Activated T-cell treated with anti-CD3 and anti-CD28 coated beads, Interleukin-2, amount 50 U/mL, for 24 hours (primary cell): ENCODE results near the gene CTRL.
"Not testable (repeated sequence)": the region's sequence is repeated elsewhere in the genome, so short reads cannot be mapped to it uniquely, and the experiment has no call there.

ENCODE experiments used
- DNase-seq: peaks from one replicate; pipeline ENCODE4 v3.0.0-alpha.2; 2020
- H3K27ac Mint-ChIP-seq: 2 replicates; pipeline ENCODE4 v1.8.0; 2020; ENCODE audit warnings: mild to moderate bottlenecking, mixed read lengths
- H3K27me3 Mint-ChIP-seq: 2 replicates; pipeline ENCODE4 v1.8.0; 2020; ENCODE audit warnings: mixed read lengths
- H3K36me3 Mint-ChIP-seq: 2 replicates; pipeline ENCODE4 v1.8.0; 2020; ENCODE audit warnings: low read depth, mixed read lengths
- H3K4me1 Mint-ChIP-seq: 2 replicates; pipeline ENCODE4 v1.8.0; 2020; ENCODE audit warnings: low read depth, mixed read lengths
- H3K4me3 Mint-ChIP-seq: 2 replicates; pipeline ENCODE4 v1.8.0; 2020; ENCODE audit warnings: mild to moderate bottlenecking, moderate library complexity, mixed read lengths
- H3K9me3 Mint-ChIP-seq: 2 replicates; pipeline ENCODE4 v1.8.0; 2020; ENCODE audit warnings: mixed read lengths

Gene CTRL

DNA sequence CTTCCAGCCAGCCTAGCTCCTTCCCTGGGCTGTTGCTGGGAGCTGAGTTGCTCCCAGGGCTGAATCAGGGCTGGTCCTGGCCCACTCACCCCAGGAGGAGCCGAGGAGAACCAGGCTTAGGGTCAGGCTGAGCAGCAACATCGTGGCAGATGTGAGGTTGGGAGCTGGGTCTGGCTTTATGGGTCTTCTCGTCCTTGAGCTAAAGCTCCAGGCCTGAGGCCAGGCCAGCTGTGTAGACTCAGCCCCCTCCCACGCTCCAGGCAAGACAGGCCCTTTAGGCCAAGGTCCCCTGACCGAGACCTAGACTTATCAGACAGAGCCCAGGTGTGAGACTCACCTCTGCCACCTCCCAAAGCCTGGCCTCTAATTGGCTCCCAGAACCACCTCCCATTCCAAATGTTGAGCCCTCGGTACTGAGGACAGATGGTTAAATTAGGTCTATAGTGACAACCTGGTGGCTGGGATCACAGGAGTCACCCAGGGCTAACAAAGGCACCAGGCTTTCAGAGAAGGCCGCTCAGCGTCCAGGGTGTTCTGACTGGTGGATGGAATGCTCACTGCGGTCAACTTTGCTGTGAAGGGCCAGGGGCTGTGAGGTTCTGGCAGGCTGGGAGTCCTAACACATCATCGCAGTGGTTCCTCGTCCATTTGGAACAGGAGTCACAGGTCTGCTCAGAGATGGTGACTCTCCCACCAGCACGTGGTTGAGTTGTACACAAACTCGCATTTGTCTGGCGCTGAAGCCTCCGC lies at the start of gene CTRL:
TSS of gene CTRL (minus strand) at position 151 of the 750 bp plus-strand sequence. CDS start at position 141, 10 bp downstream.
- no peak for DNase-seq
- H3K4me3 Mint-ChIP-seq: no peak within 1 kb of the TSS
- peaks cover 22% of the 10 kb centered on the region for H3K4me1 Mint-ChIP-seq
- peaks cover 92% of the 10 kb centered on the region for H3K36me3 Mint-ChIP-seq
- no peaks in the 10 kb centered on the region for H3K27me3 Mint-ChIP-seq
- H3K9me3 Mint-ChIP-seq: no peaks in the 10 kb centered on the region
- H3K27ac Mint-ChIP-seq: peak within 1 kb of the TSS; percentile 44

DNA sequence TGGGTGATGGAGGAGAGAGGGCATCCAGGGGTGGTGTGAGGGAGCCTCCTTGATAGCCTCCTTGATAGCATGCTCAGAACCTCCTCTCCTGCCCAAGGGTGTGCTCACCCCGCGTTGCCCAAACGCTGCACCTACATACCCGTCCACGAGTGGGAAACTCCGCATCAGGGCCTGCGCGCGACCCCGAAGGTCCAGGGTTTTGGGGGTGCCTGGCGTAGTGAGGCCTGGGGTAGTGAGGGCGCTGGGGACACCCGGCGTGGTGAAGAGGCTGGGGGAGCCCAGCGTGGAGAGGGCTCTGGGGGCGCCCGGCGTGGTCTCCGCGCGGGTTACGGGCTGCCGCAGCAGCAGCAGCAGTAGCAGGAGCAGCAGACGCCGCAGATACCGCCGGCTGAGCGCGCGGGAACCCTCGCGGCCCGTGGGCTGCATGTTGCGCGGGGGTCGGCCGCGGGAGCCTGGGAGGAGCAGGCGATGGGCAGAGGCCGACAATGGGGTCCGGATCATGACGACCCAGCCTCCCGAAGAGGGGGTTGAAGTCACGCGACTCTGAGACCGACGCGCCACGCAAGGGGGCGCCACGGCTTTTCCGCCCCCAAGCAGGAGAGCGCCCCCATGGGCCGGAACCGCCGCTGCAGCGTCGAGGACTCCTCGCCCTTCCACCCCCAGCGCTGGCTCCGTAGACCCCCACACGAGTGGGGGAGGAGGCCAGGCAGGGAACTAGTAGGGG lies 48.5 kb upstream of the CTRL start, which contains the start of gene DPEP3:
TSS of gene DPEP3 (minus strand) at position 545 of the 724 bp plus-strand sequence. CDS start at position 426, 119 bp downstream.
- Mint-ChIP-seq H3K9me3 (no peaks in the 10 kb centered on the region), H3K36me3 (no peaks in the 10 kb centered on the region), H3K27me3 (no peaks in the 10 kb centered on the region), H3K4me3 (no peak within 1 kb of the TSS), H3K27ac (no peak within 1 kb of the TSS), H3K4me1 (peaks cover 26% of the 10 kb centered on the region)
- no peak for DNase-seq

DNA sequence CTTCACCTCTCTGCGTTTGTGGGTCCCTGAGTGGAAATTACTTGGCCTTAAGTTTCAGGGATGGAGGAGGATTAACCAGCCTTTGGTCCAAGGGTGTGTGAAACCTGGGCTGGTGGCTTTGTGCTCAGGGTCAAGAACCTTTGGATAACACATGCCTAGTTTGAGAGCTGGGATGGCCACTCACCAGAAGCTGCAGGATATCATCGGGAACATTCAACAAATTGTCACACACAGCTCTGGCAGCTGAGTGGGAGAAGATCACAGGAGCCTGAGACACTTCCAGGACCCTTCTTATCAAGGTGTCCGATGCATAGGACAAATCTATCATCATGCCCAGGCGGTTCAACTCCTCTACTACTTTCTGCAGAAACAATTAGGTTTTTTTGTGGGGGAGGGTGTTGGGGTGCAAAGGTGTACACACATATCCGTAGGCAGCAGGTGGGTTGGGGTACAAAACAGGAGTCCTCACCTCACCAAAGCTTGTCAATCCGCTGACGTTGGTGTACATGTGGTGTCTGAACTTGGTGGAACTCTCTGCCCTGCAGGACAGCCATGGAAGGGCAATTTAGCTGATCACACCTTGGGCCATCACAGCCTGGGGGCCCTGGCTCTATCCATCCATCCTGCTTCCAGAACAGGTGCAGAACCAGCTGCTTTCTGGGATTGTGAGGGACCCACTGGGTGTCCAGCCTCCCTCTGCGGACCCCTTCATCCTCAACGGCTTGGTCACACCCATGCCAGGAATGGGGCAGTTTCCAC lies 46.0 kb upstream of the CTRL start:
- no peak overlapping the region for H3K27ac Mint-ChIP-seq
- peaks cover 2% of the 10 kb centered on the region for H3K4me1 Mint-ChIP-seq
- no peaks in the 10 kb centered on the region for H3K27me3 Mint-ChIP-seq
- H3K4me3 Mint-ChIP-seq: no peak overlapping the region
- DNase-seq: no peak
- no peaks in the 10 kb centered on the region for H3K36me3 Mint-ChIP-seq
- no peaks in the 10 kb centered on the region for H3K9me3 Mint-ChIP-seq

DNA sequence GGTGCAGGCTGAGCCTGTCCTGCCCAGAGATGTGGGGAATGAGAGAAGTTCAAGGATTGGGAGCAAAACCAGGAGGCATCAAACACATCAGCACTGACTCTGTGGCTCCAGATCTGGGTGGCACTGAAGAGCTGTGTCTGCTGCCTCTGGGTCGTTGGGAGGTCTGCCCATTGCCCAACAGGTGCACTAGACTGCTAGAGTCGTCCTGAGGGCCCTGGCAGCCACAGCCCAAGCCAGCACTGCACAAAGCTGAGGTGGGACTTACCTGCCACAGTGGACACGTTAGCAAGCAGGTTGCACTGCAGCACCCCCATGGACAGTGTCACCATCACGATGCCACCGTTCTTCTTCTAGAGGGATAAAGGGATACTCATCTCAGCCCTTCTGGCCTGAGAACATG lies 45.3 kb upstream of the CTRL start:
- H3K9me3 Mint-ChIP-seq: no peaks in the 10 kb centered on the region
- no peak overlapping the region for H3K27ac Mint-ChIP-seq
- no peak for DNase-seq
- H3K4me3 Mint-ChIP-seq: no peak overlapping the region
- H3K4me1 Mint-ChIP-seq: peaks cover 1% of the 10 kb centered on the region
- no peaks in the 10 kb centered on the region for H3K36me3 Mint-ChIP-seq
- H3K27me3 Mint-ChIP-seq: no peaks in the 10 kb centered on the region

DNA sequence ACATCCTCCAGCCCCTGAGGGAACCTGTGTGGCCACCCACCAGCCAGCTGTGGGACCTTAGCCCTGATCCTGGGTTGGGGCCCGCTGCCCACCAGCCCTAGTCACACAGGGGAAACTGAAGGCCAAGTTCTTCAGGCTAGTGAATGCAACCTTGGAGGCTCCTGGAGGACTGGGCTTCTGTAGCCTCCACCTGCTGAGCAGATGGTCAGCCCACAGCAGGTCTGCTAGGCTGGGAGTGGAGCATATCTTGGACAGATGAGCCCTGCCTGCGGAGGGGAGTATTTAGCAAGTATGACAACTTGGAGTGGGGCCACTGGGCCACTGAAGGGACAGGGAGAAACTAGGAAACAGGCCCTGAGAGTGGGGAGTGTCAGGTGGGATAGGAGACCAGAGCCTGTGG lies 44.5 kb upstream of the CTRL start:
- no peak overlapping the region for H3K27ac Mint-ChIP-seq

DNA sequence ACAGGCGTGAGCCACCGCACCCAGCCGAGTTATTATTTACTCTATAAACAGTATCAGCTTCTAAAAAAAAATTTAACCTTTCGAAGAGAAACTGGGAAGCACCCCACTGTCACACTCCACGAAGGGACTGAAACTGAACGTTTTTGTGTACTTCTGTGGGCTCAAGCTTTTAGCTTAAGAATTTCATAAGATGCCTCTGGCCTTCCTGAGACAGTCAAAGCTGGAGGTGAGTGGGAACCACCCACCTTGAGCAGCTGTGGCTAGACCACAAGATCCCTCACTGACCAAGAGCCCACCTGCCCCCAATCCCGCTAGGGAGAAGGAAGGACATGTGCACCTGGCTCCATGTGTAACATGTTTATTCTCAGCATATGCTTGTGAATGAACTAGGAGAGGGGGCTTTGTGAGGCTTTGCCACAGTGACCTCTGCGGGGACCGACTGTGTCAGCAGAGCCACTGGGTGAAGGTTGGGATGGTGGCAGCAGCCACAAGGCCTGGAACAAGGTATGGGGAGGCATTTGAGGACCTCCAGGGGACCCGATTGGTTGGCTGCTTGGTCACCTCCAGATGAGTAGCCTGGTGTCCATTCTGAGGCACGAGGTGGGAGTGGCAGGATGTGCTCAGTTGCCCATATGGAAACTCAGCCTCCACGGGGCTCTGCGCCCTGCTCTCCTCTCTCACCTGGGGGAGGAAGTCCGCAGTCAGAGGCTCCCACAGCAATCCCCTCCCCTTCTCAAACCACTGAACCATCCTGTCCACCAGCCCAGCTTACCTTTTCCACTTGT lies 43.9 kb upstream of the CTRL start:
- Mint-ChIP-seq H3K36me3 (no peaks in the 10 kb centered on the region), H3K27me3 (no peaks in the 10 kb centered on the region), H3K27ac (no peak overlapping the region), H3K4me3 (no peak overlapping the region), H3K9me3 (no peaks in the 10 kb centered on the region), H3K4me1 (peaks cover under 1% of the 10 kb centered on the region)
- no peak for DNase-seq

More for the DNA sequence above, 44.5 kb upstream of the CTRL start:
- no peak for DNase-seq
- Mint-ChIP-seq H3K4me1 (peaks cover 1% of the 10 kb centered on the region), H3K27me3 (no peaks in the 10 kb centered on the region), H3K36me3 (no peaks in the 10 kb centered on the region), H3K4me3 (no peak overlapping the region), H3K9me3 (no peaks in the 10 kb centered on the region)

DNA sequence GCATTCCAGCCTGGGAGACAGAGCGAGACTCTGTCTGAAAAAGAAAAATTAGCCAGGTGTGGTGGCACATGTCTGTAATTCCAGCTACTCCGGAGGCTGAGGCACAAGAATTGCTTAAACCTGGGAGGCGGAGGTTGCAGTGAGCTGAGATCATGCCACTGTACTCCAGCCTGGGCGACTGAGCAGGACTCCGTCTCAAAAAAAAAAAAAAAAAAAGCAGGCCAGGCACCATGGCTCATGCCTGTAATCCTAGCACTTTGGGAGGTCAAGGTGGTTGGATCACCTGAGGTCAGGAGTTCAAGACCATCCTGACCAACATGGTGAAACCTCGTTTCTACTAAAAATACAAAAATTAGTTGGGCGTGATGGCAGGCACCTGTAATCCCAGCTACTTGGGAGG lies 40.6 kb upstream of the CTRL start:
- H3K27ac Mint-ChIP-seq, H3K9me3 Mint-ChIP-seq, H3K27me3 Mint-ChIP-seq, H3K4me3 Mint-ChIP-seq, H3K36me3 Mint-ChIP-seq, DNase-seq: not testable (repeated sequence)
- H3K4me1 Mint-ChIP-seq: peaks cover 13% of the 10 kb centered on the region

DNA sequence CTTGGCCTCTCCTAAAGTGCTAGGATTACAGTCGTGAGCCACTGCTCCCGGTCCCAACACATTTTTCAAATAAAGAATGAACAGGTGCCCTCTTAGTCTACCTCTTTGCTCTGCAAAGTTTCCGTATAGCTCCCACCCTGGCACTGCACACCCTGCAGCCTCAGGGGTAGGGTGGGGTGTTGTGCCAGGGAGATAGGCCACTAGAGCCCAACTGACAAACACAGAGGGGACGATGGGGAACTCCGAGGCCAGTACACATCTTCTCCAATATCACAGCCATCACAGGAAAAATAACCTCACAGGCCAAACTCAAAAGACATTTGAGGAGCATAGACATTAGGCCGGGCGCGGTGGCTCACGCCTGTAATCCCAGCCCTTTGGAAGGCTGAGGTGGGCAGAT lies 39.4 kb upstream of the CTRL start:
- peaks cover 25% of the 10 kb centered on the region for H3K4me1 Mint-ChIP-seq
- H3K9me3 Mint-ChIP-seq: no peaks in the 10 kb centered on the region
- H3K36me3 Mint-ChIP-seq: peaks cover 7% of the 10 kb centered on the region
- DNase-seq: no peak
- no peak overlapping the region for H3K4me3 Mint-ChIP-seq
- no peaks in the 10 kb centered on the region for H3K27me3 Mint-ChIP-seq
- H3K27ac Mint-ChIP-seq: no peak overlapping the region

DNA sequence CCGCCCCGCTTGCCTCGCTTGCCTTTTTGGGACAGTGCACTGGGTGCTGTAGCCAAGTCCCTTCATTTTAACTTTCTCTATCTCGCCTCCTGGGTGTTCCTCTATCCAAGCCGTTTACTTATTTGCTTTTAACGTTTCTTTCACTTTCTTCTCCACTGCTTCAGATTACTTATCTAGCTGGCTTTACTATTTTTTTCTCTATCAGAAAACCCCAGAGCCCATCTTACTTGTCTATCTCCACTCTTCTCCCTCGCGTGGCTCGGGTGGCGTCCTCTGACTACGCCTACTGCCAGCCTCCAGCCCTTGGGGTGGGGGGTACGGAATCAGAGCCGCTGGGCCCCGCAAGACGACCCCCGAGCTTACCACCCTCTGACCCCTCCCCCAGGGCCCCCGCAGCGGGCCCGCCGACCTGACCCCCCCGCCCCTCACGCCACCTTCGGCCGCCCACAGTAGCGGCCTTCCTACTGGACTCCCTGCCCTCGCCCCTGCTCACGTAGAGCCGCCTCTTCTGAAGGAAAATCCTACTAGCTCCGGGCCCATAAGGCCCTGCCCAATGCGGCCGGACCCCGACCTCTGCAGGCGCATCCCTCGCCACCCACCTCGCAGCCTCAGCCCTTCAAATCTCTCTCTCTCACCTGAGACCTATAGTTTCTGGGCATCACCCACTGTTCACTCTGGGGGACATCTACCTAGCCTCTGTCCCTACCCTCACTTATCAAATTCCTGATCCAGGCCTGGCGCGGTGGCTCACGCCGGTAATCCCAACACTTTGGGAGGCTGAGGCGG lies 37.8 kb upstream of the CTRL start:
- peaks cover 7% of the 10 kb centered on the region for H3K36me3 Mint-ChIP-seq
- H3K9me3 Mint-ChIP-seq: no peaks in the 10 kb centered on the region
- no peaks in the 10 kb centered on the region for H3K27me3 Mint-ChIP-seq
- H3K4me3 Mint-ChIP-seq: peak overlapping the region; percentile 98
- H3K4me1 Mint-ChIP-seq: peaks cover 27% of the 10 kb centered on the region
- no peak for DNase-seq
- H3K27ac Mint-ChIP-seq: peak overlapping the region; percentile 82

DNA sequence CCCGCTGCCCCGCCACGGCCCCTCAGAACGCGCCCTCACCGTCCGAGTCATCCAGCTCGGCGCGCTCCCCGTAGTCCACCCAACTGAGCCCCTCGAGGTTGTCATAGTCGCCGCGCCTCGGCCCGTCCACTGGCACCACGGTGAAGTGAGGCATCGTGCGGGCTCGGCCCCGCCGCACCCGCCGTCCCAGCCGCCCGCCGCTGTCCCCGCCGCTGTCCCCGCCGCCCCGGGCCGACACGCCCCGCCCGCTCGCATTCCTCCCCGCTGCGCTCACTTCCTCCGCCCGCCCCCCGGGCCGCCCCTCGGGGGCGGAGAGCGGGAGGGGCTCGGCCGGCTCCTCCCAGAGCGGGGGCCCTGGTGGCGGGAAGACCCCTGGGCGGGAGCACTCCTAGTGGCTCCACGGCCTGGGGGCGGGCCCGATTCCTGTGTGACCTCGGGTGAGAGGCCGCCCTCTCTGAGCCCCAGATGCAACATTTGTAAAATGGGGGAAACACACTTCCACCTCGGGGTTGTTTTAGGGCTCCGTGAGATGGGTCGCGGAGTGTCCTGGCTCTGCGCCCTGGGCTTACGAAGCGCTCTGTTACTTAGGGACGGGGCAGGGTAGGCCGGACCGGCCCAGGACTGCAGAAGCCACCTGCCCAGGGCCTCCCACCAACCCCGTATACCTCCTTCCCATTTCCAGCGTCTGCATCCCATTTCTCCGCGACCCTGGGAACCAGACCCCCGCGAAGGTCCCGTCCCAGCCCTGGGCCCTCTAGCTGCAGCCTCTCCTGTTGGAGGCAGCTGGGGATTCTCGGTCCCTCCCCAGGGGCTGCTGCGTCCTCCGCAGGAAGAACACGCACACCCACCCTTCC lies 37.0 kb upstream of the CTRL start, which contains the start of gene SLC12A4:
TSS of gene SLC12A4 (minus strand) at position 238 of the 854 bp plus-strand sequence. CDS start at position 154, 84 bp downstream.
- no peaks in the 10 kb centered on the region for H3K27me3 Mint-ChIP-seq
- peak within 1 kb of the TSS; percentile 98 for H3K4me3 Mint-ChIP-seq
- DNase-seq: peak; percentile 95
- H3K4me1 Mint-ChIP-seq: peaks cover 27% of the 10 kb centered on the region
- H3K27ac Mint-ChIP-seq: peak within 1 kb of the TSS; percentile 94
- H3K9me3 Mint-ChIP-seq: no peaks in the 10 kb centered on the region
- peaks cover 7% of the 10 kb centered on the region for H3K36me3 Mint-ChIP-seq

DNA sequence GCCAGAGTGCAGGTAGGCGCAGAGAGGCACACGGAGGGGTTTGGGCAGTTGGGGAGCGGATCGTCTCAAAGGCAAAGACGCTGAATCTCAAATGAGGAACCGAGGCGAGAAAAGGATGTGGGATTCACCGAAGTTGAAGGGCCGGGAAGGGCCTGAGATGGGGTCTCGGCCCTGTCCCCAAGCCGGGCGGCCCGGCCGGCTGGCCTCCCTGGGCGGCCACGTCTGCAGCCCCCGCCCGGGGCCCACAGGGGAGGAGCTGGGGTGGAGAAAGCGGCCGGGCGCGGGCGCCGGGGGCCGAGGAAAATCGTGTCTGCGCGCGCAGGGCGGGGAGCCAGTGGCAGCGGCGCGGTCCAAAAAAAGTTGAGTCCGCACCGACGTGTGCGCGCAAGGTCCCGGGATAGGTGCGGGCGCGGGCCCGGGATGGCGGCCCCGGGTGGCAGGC lies 36.3 kb upstream of the CTRL start:
- Mint-ChIP-seq H3K9me3 (no peaks in the 10 kb centered on the region), H3K4me3 (peak overlapping the region; percentile 98), H3K36me3 (peaks cover 8% of the 10 kb centered on the region), H3K27ac (peak overlapping the region; percentile 94), H3K4me1 (peaks cover 27% of the 10 kb centered on the region), H3K27me3 (no peaks in the 10 kb centered on the region)
- DNase-seq: no peak

DNA sequence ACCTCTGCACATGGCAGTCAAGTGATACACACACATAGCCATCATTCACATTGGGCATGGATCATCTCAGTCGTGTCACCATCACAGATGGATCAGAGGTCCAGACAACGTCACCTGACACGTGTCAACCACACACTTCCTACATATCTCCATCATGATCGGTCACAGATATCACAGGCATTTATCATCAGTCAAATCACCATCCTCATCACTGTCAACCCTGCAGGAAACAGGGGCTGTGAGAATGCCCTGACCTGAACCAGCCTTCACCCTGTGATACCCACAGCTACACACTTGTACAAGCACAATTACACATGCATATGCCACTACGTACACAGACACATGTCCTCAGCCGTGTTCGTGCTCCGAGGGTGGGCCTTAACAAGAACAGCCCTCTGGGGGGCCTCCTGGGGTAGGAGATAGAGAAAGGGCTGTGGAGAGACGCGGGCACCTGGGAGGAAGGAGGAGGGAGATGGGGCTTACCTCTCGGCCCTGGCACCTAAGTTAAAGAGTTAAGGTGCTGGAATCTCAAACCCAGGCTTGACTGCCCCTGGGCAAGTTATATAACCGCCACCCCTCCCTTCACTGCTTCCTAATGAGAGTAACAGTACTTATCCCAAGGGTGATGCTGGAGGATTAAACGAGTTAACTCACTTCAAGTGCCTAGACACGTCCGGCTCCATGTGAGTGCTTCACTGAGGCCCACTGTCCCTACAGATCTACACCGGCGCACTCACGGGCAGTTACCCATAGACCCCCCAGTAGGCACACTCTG lies 35.7 kb upstream of the CTRL start:
- H3K9me3 Mint-ChIP-seq: no peaks in the 10 kb centered on the region
- peak; percentile 52 for DNase-seq
- H3K27me3 Mint-ChIP-seq: no peaks in the 10 kb centered on the region
- H3K4me3 Mint-ChIP-seq: peak overlapping the region; percentile 98
- peak overlapping the region; percentile 94 for H3K27ac Mint-ChIP-seq
- peaks cover 15% of the 10 kb centered on the region for H3K36me3 Mint-ChIP-seq
- H3K4me1 Mint-ChIP-seq: peaks cover 27% of the 10 kb centered on the region
